Testis (tissue), 2 donors: ENCODE data around the gene PDSS1.

Experiments used
- POLR2A ChIP-seq: fragments of 450-650 bp; IDR thresholded peaks from one replicate; pipeline ENCODE4 v1.6.1; 2017; ENCODE audit warnings: antibody characterized with exemption, mild to moderate bottlenecking, moderate library complexity
- TF ChIP-seq, protein P1 (sequence below), 3 experiments: fragments of 450-650 bp in 2 of 3; fragments of 200-600 bp in 1 of 3; sonication (generic) in 1 of 3; IDR thresholded peaks; one replicate each; pipeline ENCODE4 v1.5.1; 2016 to 2019; ENCODE audit warnings: antibody characterized with exemption in 3 of 3, mild to moderate bottlenecking in 2 of 3, moderate library complexity in 1 of 3

DNA sequence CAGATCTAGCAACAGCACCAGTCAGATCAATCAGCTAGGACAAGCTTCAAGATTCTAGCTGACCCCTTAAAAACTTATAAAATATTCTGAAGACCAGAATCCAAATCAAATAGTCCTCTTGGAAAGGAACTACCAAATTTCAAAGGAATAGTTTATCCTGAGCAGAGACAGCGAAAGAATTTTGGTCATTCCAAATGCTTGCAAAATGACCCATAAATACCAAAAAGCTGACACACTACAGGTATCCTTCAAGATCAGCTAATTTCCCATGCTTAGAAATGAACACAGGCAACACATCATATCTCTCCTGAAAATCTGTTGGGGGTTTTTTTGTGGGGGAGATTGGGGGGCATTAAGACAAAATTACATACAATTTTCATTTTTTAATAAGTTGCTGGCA is 78.8 kb downstream of the PDSS1 start:
- TF ChIP-seq POLR2A, result no peak
- TF ChIP-seq, protein P1, sequence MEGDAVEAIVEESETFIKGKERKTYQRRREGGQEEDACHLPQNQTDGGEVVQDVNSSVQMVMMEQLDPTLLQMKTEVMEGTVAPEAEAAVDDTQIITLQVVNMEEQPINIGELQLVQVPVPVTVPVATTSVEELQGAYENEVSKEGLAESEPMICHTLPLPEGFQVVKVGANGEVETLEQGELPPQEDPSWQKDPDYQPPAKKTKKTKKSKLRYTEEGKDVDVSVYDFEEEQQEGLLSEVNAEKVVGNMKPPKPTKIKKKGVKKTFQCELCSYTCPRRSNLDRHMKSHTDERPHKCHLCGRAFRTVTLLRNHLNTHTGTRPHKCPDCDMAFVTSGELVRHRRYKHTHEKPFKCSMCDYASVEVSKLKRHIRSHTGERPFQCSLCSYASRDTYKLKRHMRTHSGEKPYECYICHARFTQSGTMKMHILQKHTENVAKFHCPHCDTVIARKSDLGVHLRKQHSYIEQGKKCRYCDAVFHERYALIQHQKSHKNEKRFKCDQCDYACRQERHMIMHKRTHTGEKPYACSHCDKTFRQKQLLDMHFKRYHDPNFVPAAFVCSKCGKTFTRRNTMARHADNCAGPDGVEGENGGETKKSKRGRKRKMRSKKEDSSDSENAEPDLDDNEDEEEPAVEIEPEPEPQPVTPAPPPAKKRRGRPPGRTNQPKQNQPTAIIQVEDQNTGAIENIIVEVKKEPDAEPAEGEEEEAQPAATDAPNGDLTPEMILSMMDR (IDR thresholded peaks at IDR 0.05), result no peak
